SU-DHL-6 (cell line): ENCODE data around the gene PDCL3.

Experiments used
- H2AFZ ChIP-seq: fragments of 200-600 bp; sonication (generic); 2 replicates; pipeline ENCODE4 v1.6.1; 2014; ENCODE audit warnings: low read depth, mild to moderate bottlenecking, moderate library complexity, mixed read lengths, antibody characterized with exemption, low read length; ENCODE audit not compliant: severe bottlenecking
- H3F3A ChIP-seq: fragments of 200-600 bp; shearing (Covaris generic); 2 replicates; pipeline ENCODE4 v1.6.0; 2016; ENCODE audit warnings: antibody characterized with exemption, mild to moderate bottlenecking; ENCODE audit not compliant: insufficient read depth
- H3K27ac ChIP-seq: fragments of 200-600 bp; sonication (generic); 2 replicates; pipeline ENCODE4 v1.5.1; 2016; ENCODE audit warnings: low read depth, mild to moderate bottlenecking, low read length, moderate library complexity, mixed read lengths
- H3K27me3 ChIP-seq: fragments of 200-600 bp; sonication (generic), shearing (Covaris generic); 2 replicates; pipeline ENCODE4 v1.6.0; 2014; ENCODE audit warnings: mild to moderate bottlenecking, low read length
- H3K36me3 ChIP-seq: fragments of 200-600 bp; sonication (generic); 2 replicates; pipeline ENCODE4 v1.6.1; 2014; ENCODE audit warnings: mild to moderate bottlenecking, low read length, mixed read lengths
- H3K4me2 ChIP-seq: fragments of 300-600, 200-600 bp; shearing (Covaris generic), sonication (generic); 2 replicates; pipeline ENCODE4 v1.6.0; 2014; ENCODE audit warnings: low read length, low read depth, mild to moderate bottlenecking; ENCODE audit not compliant: poor library complexity, severe bottlenecking
- H3K4me3 ChIP-seq: fragments of 200-600 bp; sonication (generic); 2 replicates; pipeline ENCODE4 v1.5.1; 2014; ENCODE audit warnings: antibody characterized with exemption, low read length, mild to moderate bottlenecking, mixed read lengths; ENCODE audit not compliant: insufficient read depth, poor library complexity, severe bottlenecking
- H3K79me2 ChIP-seq: fragments of 200-600 bp; sonication (generic); 2 replicates; pipeline ENCODE4 v1.6.1; 2014; ENCODE audit warnings: mild to moderate bottlenecking, low read length, moderate library complexity; ENCODE audit not compliant: insufficient read depth
- H3K9ac ChIP-seq: fragments of 200-600 bp; sonication (generic); 2 replicates; pipeline ENCODE4 v1.7.0; 2014; ENCODE audit warnings: mild to moderate bottlenecking, low read length
- H3K9me2 ChIP-seq: fragments of 200-600 bp; sonication (generic); replicated peaks from 2 replicates; pipeline ENCODE4 v1.6.1; 2014; ENCODE audit warnings: low read length; ENCODE audit not compliant: insufficient read depth
- H3K9me3 ChIP-seq: fragments of 200-600 bp; sonication (generic); 2 replicates; pipeline ENCODE4 v1.6.1; 2014; ENCODE audit warnings: low read length, mixed read lengths; ENCODE audit not compliant: insufficient read depth
- H4K20me1 ChIP-seq: fragments of 200-600 bp; sonication (generic); 2 replicates; pipeline ENCODE4 v1.6.1; 2014; ENCODE audit warnings: low read depth, mild to moderate bottlenecking, antibody characterized with exemption, low read length, moderate library complexity, mixed read lengths
- EZH2phosphoT487 ChIP-seq: fragments of 200-600 bp; sonication (generic), shearing (Covaris generic); conservative IDR thresholded peaks from 2 replicates; pipeline ENCODE4 v1.6.1; 2018; ENCODE audit warnings: mild to moderate bottlenecking, antibody characterized with exemption, low read length, moderate library complexity, mixed read lengths
- TF ChIP-seq, protein P1 (sequence below): fragments of 200-600 bp; sonication (generic); IDR thresholded peaks from one replicate; pipeline ENCODE4 v1.5.1; 2017; ENCODE audit warnings: antibody characterized with exemption, mild to moderate bottlenecking, low read length, moderate library complexity; ENCODE audit not compliant: insufficient read depth, poor library complexity, severe bottlenecking

PDCL3 gene

DNA sequence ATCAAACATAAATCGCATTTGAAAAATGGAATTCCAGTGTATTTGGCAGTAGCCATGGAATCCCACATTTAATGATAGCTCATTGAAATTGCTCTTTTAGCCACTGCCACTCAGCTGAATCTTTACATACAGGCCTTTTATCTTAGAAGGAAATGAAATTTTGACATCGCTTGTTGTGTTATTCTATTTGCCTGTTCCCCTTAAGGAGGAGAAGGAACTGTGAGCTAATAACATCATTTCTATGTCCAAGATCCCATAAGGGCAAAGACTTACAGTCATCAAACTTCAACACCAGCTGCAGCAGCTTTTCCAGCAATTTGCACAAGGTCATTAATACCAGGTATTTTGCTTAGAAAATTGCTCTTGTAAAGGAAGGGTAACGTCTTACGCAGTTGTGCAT is 6.0 kb upstream of the PDCL3 start:
- Histone ChIP-seq H3K9ac (no peak overlapping the region), H3K9me2 (no peaks in the 10 kb centered on the region), H3K9me3 (no peaks in the 10 kb centered on the region), H2AFZ (no peak overlapping the region), H3F3A (peaks cover 6% of the 10 kb centered on the region), H3K4me2 (no peak overlapping the region), H3K4me3 (no peak overlapping the region), H3K36me3 (no peaks in the 10 kb centered on the region), H3K27ac (no peak overlapping the region), H3K79me2 (no peaks in the 10 kb centered on the region), H3K27me3 (no peaks in the 10 kb centered on the region), H4K20me1 (no peaks in the 10 kb centered on the region)
- TF ChIP-seq EZH2phosphoT487: no peak
- TF ChIP-seq, protein P1, sequence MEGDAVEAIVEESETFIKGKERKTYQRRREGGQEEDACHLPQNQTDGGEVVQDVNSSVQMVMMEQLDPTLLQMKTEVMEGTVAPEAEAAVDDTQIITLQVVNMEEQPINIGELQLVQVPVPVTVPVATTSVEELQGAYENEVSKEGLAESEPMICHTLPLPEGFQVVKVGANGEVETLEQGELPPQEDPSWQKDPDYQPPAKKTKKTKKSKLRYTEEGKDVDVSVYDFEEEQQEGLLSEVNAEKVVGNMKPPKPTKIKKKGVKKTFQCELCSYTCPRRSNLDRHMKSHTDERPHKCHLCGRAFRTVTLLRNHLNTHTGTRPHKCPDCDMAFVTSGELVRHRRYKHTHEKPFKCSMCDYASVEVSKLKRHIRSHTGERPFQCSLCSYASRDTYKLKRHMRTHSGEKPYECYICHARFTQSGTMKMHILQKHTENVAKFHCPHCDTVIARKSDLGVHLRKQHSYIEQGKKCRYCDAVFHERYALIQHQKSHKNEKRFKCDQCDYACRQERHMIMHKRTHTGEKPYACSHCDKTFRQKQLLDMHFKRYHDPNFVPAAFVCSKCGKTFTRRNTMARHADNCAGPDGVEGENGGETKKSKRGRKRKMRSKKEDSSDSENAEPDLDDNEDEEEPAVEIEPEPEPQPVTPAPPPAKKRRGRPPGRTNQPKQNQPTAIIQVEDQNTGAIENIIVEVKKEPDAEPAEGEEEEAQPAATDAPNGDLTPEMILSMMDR: no peak

DNA sequence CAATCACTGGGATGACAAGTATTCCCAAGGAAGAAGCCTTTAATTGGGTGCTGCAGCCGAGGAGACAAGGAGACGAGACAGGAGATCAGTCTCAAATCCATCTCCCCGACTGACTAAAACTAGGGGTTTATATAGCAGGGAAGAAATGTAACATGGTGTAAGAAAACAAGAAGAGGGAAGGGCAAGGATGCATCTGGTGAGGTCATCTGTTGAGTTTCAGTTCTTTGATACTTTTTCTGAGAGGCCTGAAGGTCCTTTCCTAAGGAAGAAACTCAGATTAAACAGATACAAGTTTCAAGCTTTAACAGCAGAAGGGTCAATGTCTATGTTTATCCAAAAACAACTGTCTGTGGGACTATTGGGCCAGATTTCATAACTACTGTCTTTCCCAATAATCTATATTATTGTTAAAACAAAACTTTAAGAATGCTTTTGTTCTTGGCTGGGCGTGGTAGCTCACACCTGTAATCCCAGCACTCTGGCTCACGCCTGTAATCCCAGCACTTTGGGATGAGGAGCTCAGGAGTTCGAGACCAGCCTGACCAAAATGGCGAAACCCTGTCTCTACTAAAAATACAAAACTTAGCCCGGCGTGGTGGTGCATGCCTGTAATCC is 2.5 kb upstream of the PDCL3 start:
- Histone ChIP-seq H3K36me3 (no peaks in the 10 kb centered on the region), H3K79me2 (peaks cover 15% of the 10 kb centered on the region; the same call in 1 of the 2 replicates), H3K4me2 (no peak overlapping the region), H3K9me2 (no peaks in the 10 kb centered on the region), H3K9ac (no peak overlapping the region), H3K4me3 (no peak overlapping the region), H3K27me3 (no peaks in the 10 kb centered on the region), H3K9me3 (no peaks in the 10 kb centered on the region), H4K20me1 (no peaks in the 10 kb centered on the region), H2AFZ (no peak overlapping the region), H3F3A (peaks cover 13% of the 10 kb centered on the region), H3K27ac (no peak overlapping the region)
- TF ChIP-seq, protein P1: no peak
- no peak for TF ChIP-seq EZH2phosphoT487

DNA sequence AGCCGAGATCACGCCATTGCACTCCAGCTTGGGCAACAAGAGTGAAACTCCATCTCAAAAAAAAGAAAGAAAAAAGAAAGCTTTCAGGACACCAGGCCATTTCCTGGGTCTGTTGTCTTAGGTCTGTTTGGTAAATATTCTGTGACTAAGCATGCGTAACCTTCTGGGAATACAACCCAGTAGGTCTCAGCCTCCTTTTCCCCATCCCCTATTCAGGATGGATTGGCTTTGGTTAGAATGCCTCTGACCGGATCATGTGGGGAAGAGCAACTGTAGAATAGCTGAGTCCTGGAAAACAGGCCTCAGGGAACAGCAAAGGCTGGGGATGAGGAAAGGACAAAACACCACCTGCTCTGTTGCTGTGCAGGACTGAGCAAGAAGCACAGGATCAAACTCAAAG is 1.6 kb upstream of the PDCL3 start:
- Histone ChIP-seq H3K9ac (no peak overlapping the region), H2AFZ (peak overlapping the region; percentile 85), H4K20me1 (no peaks in the 10 kb centered on the region), H3K27me3 (no peaks in the 10 kb centered on the region), H3K4me2 (no peak overlapping the region), H3F3A (peaks cover 13% of the 10 kb centered on the region), H3K27ac (no peak overlapping the region), H3K4me3 (no peak overlapping the region), H3K36me3 (no peaks in the 10 kb centered on the region), H3K9me2 (no peaks in the 10 kb centered on the region), H3K9me3 (no peaks in the 10 kb centered on the region), H3K79me2 (peaks cover 15% of the 10 kb centered on the region; the same call in 1 of the 2 replicates)
- no peak for TF ChIP-seq EZH2phosphoT487
- TF ChIP-seq, protein P1: no peak
